SH-SY5Y (cell line): ENCODE measurements around the gene ADCY5.

Experiments
- GATA2 ChIP-seq: IDR thresholded peaks from 2 replicates; pipeline ENCODE4 v1.6.1; 2011; ENCODE audit warnings: mild to moderate bottlenecking, low read depth, low read length
- GATA3 ChIP-seq: IDR thresholded peaks from 2 replicates; pipeline ENCODE4 v1.6.1; 2011; ENCODE audit warnings: low read depth, mild to moderate bottlenecking, low read length, moderate library complexity

DNA sequence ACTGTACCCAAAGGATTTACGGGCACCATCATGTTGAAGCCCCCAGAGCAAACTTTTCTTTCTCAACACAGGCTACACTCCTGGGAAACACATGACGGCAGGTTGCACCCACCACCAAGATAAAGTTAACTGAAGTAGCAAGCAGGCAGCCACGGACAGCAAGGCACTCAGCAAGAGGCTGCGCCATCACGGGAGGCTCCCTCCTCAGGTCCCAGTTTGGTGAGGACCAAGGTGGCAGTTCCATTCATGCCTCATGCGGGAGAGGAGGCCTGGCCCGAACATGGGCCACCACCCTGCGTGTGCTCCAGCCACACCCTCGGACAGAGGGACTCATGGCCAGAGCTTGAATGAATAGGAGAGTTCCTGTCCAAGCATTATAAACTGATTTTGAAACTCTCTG lies 6.8 kb downstream of the ADCY5 start:
- TF ChIP-seq GATA3 (no peak), GATA2 (no peak)
